Spleen (tissue), 11 donors: ENCODE results near the gene KRT9. TPM values are rescaled to one million over a fixed set of nuclear protein-coding genes. Genes with fewer than 3 reads are reported as not detected.
A peak's percentile ranks its signal among the peaks of the same experiment; 100 is the strongest.

Source experiments
- DNase-seq: peaks from one replicate; pipeline ENCODE4 v3.0.0-alpha.2; 2020
- H3K27ac ChIP-seq, 8 donors: fragments of 200-600 bp; sonication (generic) in 7 of 8; 1 replicate in 4 of 8; 2 replicates in 4 of 8; pipeline versions ENCODE4 v1.5.0 to v1.8.0; 2016 to 2021; ENCODE audit warnings: inconsistent platforms in 4 of 8, mild to moderate bottlenecking in 4 of 8, moderate library complexity in 1 of 8
- H3K27me3 ChIP-seq, 7 donors: fragments of 200-600 bp; sonication (generic) in 6 of 7; replicated peaks in 1 of 7; 1 replicate in 4 of 7; 2 replicates in 3 of 7; pipeline versions ENCODE4 v1.5.0 to v1.8.0; 2016 to 2021; ENCODE audit warnings: inconsistent platforms in 3 of 7, mild to moderate bottlenecking in 1 of 7
- H3K36me3 ChIP-seq, 6 donors: fragments of 200-600 bp; sonication (generic) in 5 of 6; 1 replicate in 4 of 6; 2 replicates in 2 of 6; pipeline versions ENCODE4 v1.5.0 to v1.8.0; 2016 to 2021; ENCODE audit warnings: inconsistent platforms in 2 of 6
- H3K4me1 ChIP-seq, 6 donors: fragments of 200-600 bp; sonication (generic) in 5 of 6; 1 replicate in 3 of 6; 2 replicates in 3 of 6; pipeline versions ENCODE4 v1.5.0 to v1.8.0; 2016 to 2021; ENCODE audit warnings: inconsistent platforms in 3 of 6
- H3K4me3 ChIP-seq, 8 donors: fragments of 200-600 bp; sonication (generic) in 7 of 8; 1 replicate in 4 of 8; 2 replicates in 4 of 8; pipeline versions ENCODE4 v1.5.0 to v1.8.0; 2016 to 2021; ENCODE audit warnings: inconsistent platforms in 4 of 8, mild to moderate bottlenecking in 4 of 8, moderate library complexity in 2 of 8
- H3K9me3 ChIP-seq, 8 donors: fragments of 200-600 bp; sonication (generic) in 7 of 8; 1 replicate in 4 of 8; 2 replicates in 4 of 8; pipeline versions ENCODE4 v1.5.0 to v1.8.0; 2016 to 2021; ENCODE audit warnings: inconsistent platforms in 4 of 8
- CTCF ChIP-seq, 11 experiments: fragments of 200-600 bp in 7 of 11; fragments of 450-650 bp in 4 of 11; sonication (generic) in 4 of 11; IDR thresholded peaks in 8 of 11; conservative IDR thresholded peaks in 3 of 11; 1 replicate in 7 of 11; 2 replicates in 4 of 11; pipeline versions ENCODE4 v1.4.0 to v1.8.0; 2016 to 2021; ENCODE audit warnings: antibody characterized with exemption in 11 of 11, inconsistent platforms in 4 of 11, mild to moderate bottlenecking in 1 of 11
- POLR2A ChIP-seq, 3 donors: fragments of 450-650 bp; IDR thresholded peaks; one replicate each; pipeline ENCODE4 v1.5.1; 2017; ENCODE audit warnings: antibody characterized with exemption in 3 of 3, mild to moderate bottlenecking in 1 of 3
- POLR2AphosphoS5 ChIP-seq, 3 donors: sonication (generic); formaldehyde crosslinking; IDR thresholded peaks; one replicate each; pipeline ENCODE4 v1.5.1; 2017; ENCODE audit warnings: antibody characterized with exemption in 3 of 3
- WGBS, 5 donors: extraction: QIAGEN DNeasy Blood & Tissue Kit in 3 of 5; methylation state at CpG; one replicate each; pipeline versions ENCODE4 v1.1.5 to v1.1.7; 2013 to 2018; 5-methylcytosine and 5-hydroxymethylcytosine counted together
- intact Hi-C: fragments of 100-400 bp; cut with DNase I; formaldehyde crosslinking; loops from one replicate; pipeline ENCODE4 v1.15.0; 2023; ENCODE audit warnings: low total_unique reads
- polyA plus RNA-seq, 3 donors: library from polyadenylated mRNA; stranded (reverse); fragments of 200-250 nt; gene quantifications; one replicate each; pipeline ENCODE4 v1.2.1, GENCODE V29; 2013
- total RNA-seq, 7 donors: library from RNA; depleted of rRNA in 3 of 7; stranded (reverse); fragments of >200 nt in 3 of 7; fragmentation: NEBNext Ultra II Directional in 4 of 7; extraction: Animal tissue kit (Norgen Biotek cat#: 25700) in 4 of 7; gene quantifications; one replicate each; pipeline versions ENCODE4 v1.1.0 to v1.2.1, GENCODE V29; 2016 to 2021
- donor health status: healthy with polysubstance abuse.
- donor health status: DM: no; HTN: no; CAD: no; lungs with moderate emphysema.
- donor health status: DM: no; HTN: no; CAD: no.
- donor health status: Bipolar disorder and iron deficiency.
- donor health status: healthy.
- donor health status: DM: no; HTN: no; CAD: no.
- donor health status: DM: yes; HTN: yes; CAD: no.

Gene KRT9
- total and polyA plus RNA-seq, 10 donors: not detected

- Histone ChIP-seq H3K4me1 (peaks cover 0 to 9% (median 2%) of the 10 kb centered on the region in 6 donors), H3K36me3 (no peaks in the 10 kb centered on the region), H3K27me3 (peaks cover 0 to 69% (median 5%) of the 10 kb centered on the region in 7 donors), H3K9me3 (no peaks in the 10 kb centered on the region), H3K4me3 (no peak overlapping the region), H3K27ac (no peak overlapping the region)
- WGBS, 5 donors: 85 to 96% (median 90%) methylated on average over 4 of the region's 4 CpGs
- no peak for DNase-seq
- intact Hi-C loops: no loop called here
- no peak for TF ChIP-seq POLR2A (IDR thresholded peaks at IDR 0.05)
Observed at GRCh38 chr17:41581366-41582060, 9.7 kb upstream of the KRT9 start.

- Histone ChIP-seq H3K9me3 (no peaks in the 10 kb centered on the region), H3K4me1 (peaks cover 0 to 9% (median 2%) of the 10 kb centered on the region in 6 donors), H3K4me3 (no peak overlapping the region), H3K36me3 (no peaks in the 10 kb centered on the region), H3K27me3 (peaks cover 0 to 73% (median 6%) of the 10 kb centered on the region in 7 donors), H3K27ac (no peak overlapping the region)
- intact Hi-C loops: no loop called here
- no peak for DNase-seq
- TF ChIP-seq POLR2A (IDR thresholded peaks at IDR 0.05) (no peak), CTCF (IDR thresholded peaks at IDR 0.05 in 8 of 11, conservative IDR thresholded peaks at IDR 0.05 in 3 of 11) (no peak), POLR2AphosphoS5 (IDR thresholded peaks at IDR 0.05) (no peak)
- 37 to 73% (median 54%) methylated on average over 1 of the region's 1 CpG for WGBS, 5 donors
Observed at GRCh38 chr17:41580687-41581365, 9.0 kb upstream of the KRT9 start.

GRCh38 chr17:41580244-41580575, 8.4 kb upstream of the KRT9 start:
- peaks cover 0 to 9% (median 2%) of the 10 kb centered on the region in 6 donors for H3K4me1 ChIP-seq
- intact Hi-C loops: no loop called here
- no peaks in the 10 kb centered on the region for H3K36me3 ChIP-seq
- peaks cover 0 to 73% (median 6%) of the 10 kb centered on the region in 7 donors for H3K27me3 ChIP-seq
- H3K9me3 ChIP-seq: no peaks in the 10 kb centered on the region
- no peak overlapping the region for H3K4me3 ChIP-seq
- WGBS, 5 donors: 71 to 81% (median 77%) methylated on average over 2 of the region's 2 CpGs
- TF ChIP-seq POLR2A (IDR thresholded peaks at IDR 0.05) (no peak), CTCF (IDR thresholded peaks at IDR 0.05 in 8 of 11, conservative IDR thresholded peaks at IDR 0.05 in 3 of 11) (no peak), POLR2AphosphoS5 (IDR thresholded peaks at IDR 0.05) (no peak)
- DNase-seq: no peak
- no peak overlapping the region for H3K27ac ChIP-seq

DNA sequence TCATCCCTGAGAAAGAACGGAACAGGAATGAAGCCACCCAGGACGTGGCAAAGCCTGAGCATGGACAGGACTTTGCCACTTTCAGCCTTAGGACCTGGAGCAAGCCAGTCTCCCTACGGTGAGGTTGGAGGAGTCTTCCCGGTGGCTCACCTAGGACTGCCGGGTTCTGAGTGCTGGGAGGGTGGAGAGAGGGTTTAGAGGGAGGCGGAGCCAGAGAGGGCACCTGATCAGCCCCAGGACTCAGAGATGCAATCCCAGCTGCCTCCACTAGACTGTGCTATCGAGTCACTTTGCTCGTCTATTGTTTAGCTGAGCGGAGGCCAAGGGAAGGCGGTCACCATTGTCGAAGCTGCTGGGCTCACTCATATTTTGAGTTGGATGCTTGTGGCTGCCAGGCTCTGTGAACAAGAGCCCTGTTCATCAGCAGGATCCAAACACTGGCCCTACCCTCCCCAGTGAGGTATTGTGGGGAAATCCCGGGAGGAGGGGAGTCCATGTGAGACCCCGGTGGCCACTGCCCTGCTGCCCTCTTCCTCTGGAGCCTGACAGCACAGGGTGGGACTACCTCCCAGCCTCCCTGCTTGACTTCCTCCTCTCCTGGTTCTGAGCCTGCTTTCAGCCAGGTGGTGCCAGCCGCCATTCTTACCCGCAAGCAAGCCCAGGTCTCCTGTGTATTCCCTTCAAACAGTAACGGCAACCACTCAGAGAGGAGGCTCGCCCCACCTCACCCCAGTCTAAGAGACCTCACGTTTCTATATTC, 7.8 kb upstream of the KRT9 start:
- no peak overlapping the region for H3K4me3 ChIP-seq
- no peaks in the 10 kb centered on the region for H3K36me3 ChIP-seq
- no peak overlapping the region for H3K27ac ChIP-seq
- no peaks in the 10 kb centered on the region for H3K9me3 ChIP-seq
- TF ChIP-seq CTCF (IDR thresholded peaks at IDR 0.05 in 8 of 11, conservative IDR thresholded peaks at IDR 0.05 in 3 of 11) (peak; percentile 45 to 89 (median 75)), POLR2AphosphoS5 (IDR thresholded peaks at IDR 0.05) (no peak), POLR2A (IDR thresholded peaks at IDR 0.05) (no peak)
- H3K4me1 ChIP-seq: peaks cover 0 to 9% (median 2%) of the 10 kb centered on the region in 6 donors
- peak; percentile 80 for DNase-seq
- H3K27me3 ChIP-seq: peaks cover 0 to 71% (median 6%) of the 10 kb centered on the region in 7 donors
- intact Hi-C loops: no loop called here
- 44 to 50% (median 45%) methylated on average over 17 to 18 of the region's 18 CpGs for WGBS, 5 donors
